ENCODE results near the gene CCND2.

Gene CCND2

GRCh38 chr12:4257442-4257841 lies 16.1 kb upstream of the CCND2 start:
- no peak for DNase-seq

GRCh38 chr12:4259099-4259498 lies 14.5 kb upstream of the CCND2 start:
- DNase-seq, result no peak

GRCh38 chr12:4261655-4262054 lies 11.9 kb upstream of the CCND2 start:
- DNase-seq, result no peak

- DNase-seq, result no peak
Observed at GRCh38 chr12:4265280-4265679, 8.3 kb upstream of the CCND2 start.

- DNase-seq, result no peak
Observed at GRCh38 chr12:4266990-4267389, 6.6 kb upstream of the CCND2 start.

GRCh38 chr12:4267704-4268328 lies 5.7 kb upstream of the CCND2 start:
- no peak for DNase-seq

GRCh38 chr12:4268329-4269181 lies 5.0 kb upstream of the CCND2 start:
- peak; percentile 51 for DNase-seq

GRCh38 chr12:4269279-4269991 lies 4.1 kb upstream of the CCND2 start:
- peak; percentile 94 for DNase-seq

- peak; percentile 57 for DNase-seq
Observed at GRCh38 chr12:4270016-4270830, 3.3 kb upstream of the CCND2 start.

- DNase-seq, result peak; percentile 55
Observed at GRCh38 chr12:4270831-4271716, 2.5 kb upstream of the CCND2 start.

GRCh38 chr12:4271717-4272423 lies 1.7 kb upstream of the CCND2 start:
- DNase-seq, result peak; percentile 92

- DNase-seq, result peak; percentile 63
Observed at GRCh38 chr12:4272424-4273272, 914 bp upstream of the CCND2 start.

GRCh38 chr12:4273273-4273651 lies 300 bp upstream of the CCND2 start:
- DNase-seq, result no peak

- DNase-seq, result peak; percentile 53
Observed at GRCh38 chr12:4274396-4275015, 944 bp downstream of the CCND2 start.

GRCh38 chr12:4275016-4275869 lies 1.7 kb downstream of the CCND2 start:
- peak; percentile 28 for DNase-seq

GRCh38 chr12:4275870-4276301 lies 2.3 kb downstream of the CCND2 start:
- DNase-seq, result no peak

- DNase-seq, result peak; percentile 90
Observed at GRCh38 chr12:4276524-4277204, 3.1 kb downstream of the CCND2 start.

GRCh38 chr12:4277205-4277543 lies 3.6 kb downstream of the CCND2 start:
- DNase-seq, result no peak
